Measurements from ENCODE around the gene PLA2G2D. TPM values are rescaled to one million over a fixed set of nuclear protein-coding genes. Genes with fewer than 3 reads are reported as not detected.

The PLA2G2D gene
- total RNA-seq, 1 experiment from 2014 or later, result not detected

DNA sequence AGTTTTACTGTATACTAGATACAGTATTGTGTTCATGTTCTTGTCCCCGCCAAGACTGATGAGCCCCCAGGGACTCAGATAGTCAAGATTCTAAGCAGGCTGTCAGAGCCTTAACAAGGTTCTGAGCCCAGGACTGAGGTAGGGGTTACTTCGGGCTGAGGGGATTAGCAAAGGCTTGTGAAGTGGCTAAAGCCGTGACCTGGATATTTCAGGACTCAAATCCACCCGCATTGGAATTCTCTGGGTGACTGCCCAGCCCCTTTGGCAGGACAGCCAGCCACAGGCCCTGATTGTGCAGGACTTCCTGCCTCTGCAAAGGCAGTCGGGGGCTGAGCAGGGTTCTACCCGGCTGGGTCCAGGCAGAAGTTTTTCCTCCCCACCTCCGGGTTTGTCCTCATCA, 49.5 kb downstream of the PLA2G2D start, which contains the start of gene PLA2G5:
TSS of gene PLA2G5 (plus strand) at position 321 of the 400 bp plus-strand sequence. CDS start 14,637 bp downstream, outside the sequence.
- no peak for DNase-seq (ENCODE audit: low read depth)

- DNase-seq (ENCODE audit: low read depth), result no peak
Observed at GRCh38 chr1:20068722-20069121, 50.6 kb downstream of the PLA2G2D start.

- DNase-seq (ENCODE audit: low read depth), result peak; percentile 91
Observed at GRCh38 chr1:20063861-20064292, 55.5 kb downstream of the PLA2G2D start.

Other genes starting within 250 kb of the PLA2G2D start
- gene OTUD3, start 237.1 kb downstream of the PLA2G2D start, total RNA-seq (2014; rRNA removed; shearing (Covaris generic)), result 3.3 and 3.6 TPM in 2 replicates
- gene PLA2G2E, start 195.9 kb downstream of the PLA2G2D start, total RNA-seq (2014; rRNA removed; shearing (Covaris generic)), result not detected in 2 replicates
- gene PLA2G2A, start 139.9 kb downstream of the PLA2G2D start, total RNA-seq (2014; rRNA removed; shearing (Covaris generic)), result not detected in 2 replicates
- gene PLA2G5, start 49.3 kb downstream of the PLA2G2D start, total RNA-seq (2014; rRNA removed; shearing (Covaris generic)), result not detected in 2 replicates
- not detected in 2 replicates for gene PLA2G2F, start 19.8 kb upstream of the PLA2G2D start, total RNA-seq (2014; rRNA removed; shearing (Covaris generic))
- gene UBXN10, start 66.6 kb upstream of the PLA2G2D start, total RNA-seq (2014; rRNA removed; shearing (Covaris generic)), result not detected in 2 replicates
- not detected in 2 replicates for gene PLA2G2C, start 67.0 kb upstream of the PLA2G2D start, total RNA-seq (2014; rRNA removed; shearing (Covaris generic))
- gene VWA5B1, start 171.3 kb upstream of the PLA2G2D start, total RNA-seq (2014; rRNA removed; shearing (Covaris generic)), result not detected in 2 replicates